Neural cell (in vitro differentiated cells): ENCODE results near the gene IP6K1. TPM values are rescaled to one million over a fixed set of nuclear protein-coding genes. Genes with fewer than 3 reads are reported as not detected.

Source experiments
- H2AFZ ChIP-seq: fragments of 200-600, 300-800 bp; sonication (generic), shearing (Covaris generic); 2 replicates; pipeline ENCODE4 v1.6.0; 2014; ENCODE audit warnings: low read depth, mild to moderate bottlenecking, antibody characterized with exemption, low read length, moderate library complexity
- H3F3A ChIP-seq: fragments of 200-600 bp; shearing (Covaris generic); 2 replicates; pipeline ENCODE4 v1.6.1; 2016; ENCODE audit warnings: mild to moderate bottlenecking, moderate library complexity, mixed read lengths, antibody characterized with exemption, low read length; ENCODE audit not compliant: insufficient read depth, poor library complexity, severe bottlenecking
- H3K27ac ChIP-seq: fragments of 200-600, 300-800 bp; sonication (generic), shearing (Covaris generic); 2 replicates; pipeline ENCODE4 v1.5.1; 2014; ENCODE audit warnings: mild to moderate bottlenecking, low read length, moderate library complexity
- H3K27me3 ChIP-seq: fragments of 300-800, 200-600 bp; sonication (generic), shearing (Covaris generic); 2 replicates; pipeline ENCODE4 v1.6.0; 2014; ENCODE audit warnings: mild to moderate bottlenecking, low read depth, low read length, moderate library complexity; ENCODE audit not compliant: insufficient read depth
- H3K36me3 ChIP-seq: fragments of 300-800, 200-600 bp; sonication (generic), shearing (Covaris generic); 2 replicates; pipeline ENCODE4 v1.5.1; 2014; ENCODE audit warnings: mild to moderate bottlenecking, antibody characterized with exemption, low read length, moderate library complexity; ENCODE audit not compliant: insufficient read depth
- H3K4me2 ChIP-seq: fragments of 300-800, 200-600 bp; sonication (generic), shearing (Covaris generic); 2 replicates; pipeline ENCODE4 v1.6.0; 2014; ENCODE audit warnings: mild to moderate bottlenecking, low read length
- H3K4me3 ChIP-seq: fragments of 300-800, 200-600 bp; sonication (generic), shearing (Covaris generic); 2 replicates; pipeline ENCODE4 v1.5.1; 2014; ENCODE audit warnings: mild to moderate bottlenecking, low read length, moderate library complexity
- H3K79me2 ChIP-seq: fragments of 200-600 bp; shearing (Covaris generic); replicated peaks from 2 replicates; pipeline ENCODE4 v1.6.0; 2014; ENCODE audit warnings: mild to moderate bottlenecking, low read length, moderate library complexity; ENCODE audit not compliant: insufficient read depth
- H3K9ac ChIP-seq: fragments of 300-800, 200-600 bp; sonication (generic), shearing (Covaris generic); 2 replicates; pipeline ENCODE4 v1.6.1; 2016; ENCODE audit warnings: mild to moderate bottlenecking, low read length, mixed read lengths
- H3K9me2 ChIP-seq: fragments of 200-600 bp; shearing (Covaris generic); 2 replicates; pipeline ENCODE4 v1.6.1; 2016; ENCODE audit warnings: mild to moderate bottlenecking, low read length, mixed read lengths; ENCODE audit not compliant: insufficient read depth
- H3K9me3 ChIP-seq: fragments of 200-600, 300-800 bp; sonication (generic), shearing (Covaris generic); 2 replicates; pipeline ENCODE4 v1.6.1; 2016; ENCODE audit warnings: mild to moderate bottlenecking, mixed run types, low read length, moderate library complexity, mixed read lengths
- H4K20me1 ChIP-seq: fragments of 200-600 bp; shearing (Covaris generic); 2 replicates; pipeline ENCODE4 v1.6.1; 2016; ENCODE audit warnings: mild to moderate bottlenecking, mixed run types; ENCODE audit not compliant: insufficient read depth
- EP300 ChIP-seq: fragments of 450-650 bp; conservative IDR thresholded peaks from 2 replicates; pipeline ENCODE4 v1.6.1; 2014; ENCODE audit warnings: antibody characterized with exemption, mild to moderate bottlenecking, moderate library complexity; ENCODE audit not compliant: poor library complexity, severe bottlenecking
- EZH2 ChIP-seq: fragments of 200-600, 300-800 bp; shearing (Covaris generic), sonication (generic); IDR thresholded peaks from 2 replicates; pipeline ENCODE4 v1.6.1; 2014; ENCODE audit warnings: antibody characterized with exemption, low read length, borderline replicate concordance, mild to moderate bottlenecking; ENCODE audit not compliant: insufficient read depth, poor library complexity, severe bottlenecking
- MXI1 ChIP-seq: fragments of 450-650 bp; conservative IDR thresholded peaks from 2 replicates; pipeline ENCODE4 v1.6.1; 2014; ENCODE audit warnings: antibody characterized with exemption, mild to moderate bottlenecking; ENCODE audit not compliant: poor library complexity, severe bottlenecking
- POLR2AphosphoS5 ChIP-seq: IDR thresholded peaks from 2 replicates; pipeline ENCODE4 v1.6.1; 2012
- RAD21 ChIP-seq: fragments of 450-650 bp; conservative IDR thresholded peaks from 2 replicates; pipeline ENCODE4 v1.6.1; 2014; ENCODE audit warnings: antibody characterized with exemption, mild to moderate bottlenecking, moderate library complexity
- SMC3 ChIP-seq: fragments of 450-650 bp; conservative IDR thresholded peaks from 2 replicates; pipeline ENCODE4 v1.6.1; 2014; ENCODE audit warnings: antibody characterized with exemption, mild to moderate bottlenecking, moderate library complexity; ENCODE audit not compliant: poor library complexity
- TAF1 ChIP-seq: IDR thresholded peaks from 2 replicates; pipeline ENCODE4 v1.6.1; 2012; ENCODE audit warnings: low read depth
- polyA plus RNA-seq: library from polyadenylated mRNA; depleted of rRNA; stranded (reverse); fragments of >200 nt; gene quantifications from 2 replicates; pipeline ENCODE4 v1.2.3, GENCODE V29; 2014
- TF ChIP-seq, protein P1 (sequence below): fragments of 450-650 bp; IDR thresholded peaks from 2 replicates; pipeline ENCODE4 v1.5.1; 2014; ENCODE audit warnings: antibody characterized with exemption, mild to moderate bottlenecking, moderate library complexity; ENCODE audit not compliant: poor library complexity, severe bottlenecking
- TF ChIP-seq, protein P2 (sequence below): IDR thresholded peaks from 2 replicates; pipeline ENCODE4 v1.6.1; 2012; ENCODE audit warnings: borderline replicate concordance

Gene IP6K1
- polyA plus RNA-seq, 1 donor from 2014 or later: 52.7 TPM

DNA sequence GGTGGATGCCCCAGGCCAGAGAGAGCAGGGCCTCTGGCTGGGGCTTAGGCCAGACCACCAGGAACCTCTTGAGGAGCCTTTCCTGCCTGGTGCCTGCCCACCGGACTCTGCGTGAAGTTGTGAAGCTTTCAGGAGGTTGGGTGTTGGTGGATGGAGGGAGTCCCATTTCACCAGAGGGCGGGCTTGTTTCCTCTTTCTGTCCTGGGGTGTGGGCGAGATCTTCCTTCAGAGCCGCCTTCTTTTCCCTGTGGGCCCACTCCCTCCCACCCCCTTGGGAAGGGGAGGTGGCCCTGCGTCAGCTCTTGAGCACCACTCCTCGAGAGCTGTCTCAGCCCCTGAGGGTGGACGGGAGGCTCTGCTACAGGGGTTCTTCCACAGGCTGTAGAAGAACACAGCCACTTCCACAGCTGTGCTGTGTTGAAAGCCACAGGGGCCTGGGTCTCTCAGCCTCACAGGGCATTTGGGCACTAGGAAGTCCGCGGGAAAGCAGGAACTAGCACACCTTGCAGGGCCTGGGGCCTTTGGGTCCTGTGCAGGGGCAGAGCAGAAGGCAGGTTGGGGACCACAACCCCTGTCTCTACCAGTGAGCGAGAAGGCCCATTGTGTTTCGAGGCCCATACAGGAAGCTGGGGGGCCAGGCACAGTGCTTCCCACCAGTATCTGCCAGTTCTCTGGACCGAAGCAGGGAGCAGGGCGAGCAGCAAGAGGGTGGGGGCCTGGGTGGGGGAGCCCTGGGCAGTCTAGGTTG lies 69.0 kb downstream of the IP6K1 start:
- Histone ChIP-seq H2AFZ (no peak overlapping the region), H3K27ac (no peak overlapping the region), H4K20me1 (no peaks in the 10 kb centered on the region), H3K4me2 (no peak overlapping the region), H3K9me2 (no peaks in the 10 kb centered on the region), H3K4me3 (no peak overlapping the region), H3K27me3 (no peaks in the 10 kb centered on the region), H3K79me2 (no peaks in the 10 kb centered on the region), H3F3A (no peaks in the 10 kb centered on the region), H3K36me3 (peaks cover 3% of the 10 kb centered on the region), H3K9ac (no peak overlapping the region), H3K9me3 (no peaks in the 10 kb centered on the region)
- no peak for TF ChIP-seq EZH2
- TF ChIP-seq TAF1: no peak
- no peak for TF ChIP-seq POLR2AphosphoS5
- no peak for TF ChIP-seq EP300
- no peak for TF ChIP-seq SMC3
- TF ChIP-seq, protein P1, sequence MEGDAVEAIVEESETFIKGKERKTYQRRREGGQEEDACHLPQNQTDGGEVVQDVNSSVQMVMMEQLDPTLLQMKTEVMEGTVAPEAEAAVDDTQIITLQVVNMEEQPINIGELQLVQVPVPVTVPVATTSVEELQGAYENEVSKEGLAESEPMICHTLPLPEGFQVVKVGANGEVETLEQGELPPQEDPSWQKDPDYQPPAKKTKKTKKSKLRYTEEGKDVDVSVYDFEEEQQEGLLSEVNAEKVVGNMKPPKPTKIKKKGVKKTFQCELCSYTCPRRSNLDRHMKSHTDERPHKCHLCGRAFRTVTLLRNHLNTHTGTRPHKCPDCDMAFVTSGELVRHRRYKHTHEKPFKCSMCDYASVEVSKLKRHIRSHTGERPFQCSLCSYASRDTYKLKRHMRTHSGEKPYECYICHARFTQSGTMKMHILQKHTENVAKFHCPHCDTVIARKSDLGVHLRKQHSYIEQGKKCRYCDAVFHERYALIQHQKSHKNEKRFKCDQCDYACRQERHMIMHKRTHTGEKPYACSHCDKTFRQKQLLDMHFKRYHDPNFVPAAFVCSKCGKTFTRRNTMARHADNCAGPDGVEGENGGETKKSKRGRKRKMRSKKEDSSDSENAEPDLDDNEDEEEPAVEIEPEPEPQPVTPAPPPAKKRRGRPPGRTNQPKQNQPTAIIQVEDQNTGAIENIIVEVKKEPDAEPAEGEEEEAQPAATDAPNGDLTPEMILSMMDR: no peak
- TF ChIP-seq RAD21: no peak
- TF ChIP-seq MXI1: no peak
- TF ChIP-seq, protein P2, sequence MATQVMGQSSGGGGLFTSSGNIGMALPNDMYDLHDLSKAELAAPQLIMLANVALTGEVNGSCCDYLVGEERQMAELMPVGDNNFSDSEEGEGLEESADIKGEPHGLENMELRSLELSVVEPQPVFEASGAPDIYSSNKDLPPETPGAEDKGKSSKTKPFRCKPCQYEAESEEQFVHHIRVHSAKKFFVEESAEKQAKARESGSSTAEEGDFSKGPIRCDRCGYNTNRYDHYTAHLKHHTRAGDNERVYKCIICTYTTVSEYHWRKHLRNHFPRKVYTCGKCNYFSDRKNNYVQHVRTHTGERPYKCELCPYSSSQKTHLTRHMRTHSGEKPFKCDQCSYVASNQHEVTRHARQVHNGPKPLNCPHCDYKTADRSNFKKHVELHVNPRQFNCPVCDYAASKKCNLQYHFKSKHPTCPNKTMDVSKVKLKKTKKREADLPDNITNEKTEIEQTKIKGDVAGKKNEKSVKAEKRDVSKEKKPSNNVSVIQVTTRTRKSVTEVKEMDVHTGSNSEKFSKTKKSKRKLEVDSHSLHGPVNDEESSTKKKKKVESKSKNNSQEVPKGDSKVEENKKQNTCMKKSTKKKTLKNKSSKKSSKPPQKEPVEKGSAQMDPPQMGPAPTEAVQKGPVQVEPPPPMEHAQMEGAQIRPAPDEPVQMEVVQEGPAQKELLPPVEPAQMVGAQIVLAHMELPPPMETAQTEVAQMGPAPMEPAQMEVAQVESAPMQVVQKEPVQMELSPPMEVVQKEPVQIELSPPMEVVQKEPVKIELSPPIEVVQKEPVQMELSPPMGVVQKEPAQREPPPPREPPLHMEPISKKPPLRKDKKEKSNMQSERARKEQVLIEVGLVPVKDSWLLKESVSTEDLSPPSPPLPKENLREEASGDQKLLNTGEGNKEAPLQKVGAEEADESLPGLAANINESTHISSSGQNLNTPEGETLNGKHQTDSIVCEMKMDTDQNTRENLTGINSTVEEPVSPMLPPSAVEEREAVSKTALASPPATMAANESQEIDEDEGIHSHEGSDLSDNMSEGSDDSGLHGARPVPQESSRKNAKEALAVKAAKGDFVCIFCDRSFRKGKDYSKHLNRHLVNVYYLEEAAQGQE: no peak

DNA sequence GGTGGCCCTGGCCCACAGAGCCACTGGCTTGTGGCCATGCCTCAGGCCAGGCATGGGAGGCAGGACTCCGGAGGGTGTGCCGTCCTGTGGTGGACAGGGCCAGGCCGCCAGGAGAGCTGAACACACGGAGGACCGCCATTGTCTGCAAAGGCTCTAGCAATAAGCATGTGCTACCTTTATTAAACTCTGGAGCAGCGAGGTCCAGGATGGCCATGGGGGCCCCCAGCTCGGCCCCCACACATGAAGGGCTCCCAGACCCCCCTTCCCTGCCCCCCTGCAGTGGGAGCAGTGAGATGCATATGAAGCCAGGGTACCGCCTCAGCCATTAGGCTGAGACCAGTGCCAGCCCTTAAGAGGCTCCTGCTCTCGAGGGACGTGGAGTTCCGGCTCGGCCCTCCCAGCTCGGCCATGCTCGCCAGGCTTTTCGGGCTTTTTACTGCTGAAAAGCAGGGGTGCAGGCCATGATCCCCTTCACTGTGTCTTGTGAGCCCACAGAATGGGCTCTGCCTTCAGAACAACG lies 69.6 kb downstream of the IP6K1 start:
- TF ChIP-seq POLR2AphosphoS5: no peak
- TF ChIP-seq EZH2: no peak
- TF ChIP-seq EP300: no peak
- no peak for TF ChIP-seq SMC3
- no peak for TF ChIP-seq TAF1
- TF ChIP-seq, protein P2: no peak
- TF ChIP-seq, protein P1: no peak
- H3K9me2 ChIP-seq: no peaks in the 10 kb centered on the region
- no peaks in the 10 kb centered on the region for H4K20me1 ChIP-seq
- no peaks in the 10 kb centered on the region for H3F3A ChIP-seq
- no peak overlapping the region for H3K4me3 ChIP-seq
- no peaks in the 10 kb centered on the region for H3K79me2 ChIP-seq
- no peaks in the 10 kb centered on the region for H3K9me3 ChIP-seq
- peaks cover 3% of the 10 kb centered on the region for H3K36me3 ChIP-seq
- H3K27ac ChIP-seq: no peak overlapping the region
- no peak overlapping the region for H3K9ac ChIP-seq
- H3K27me3 ChIP-seq: no peaks in the 10 kb centered on the region
- H2AFZ ChIP-seq: no peak overlapping the region
- no peak overlapping the region for H3K4me2 ChIP-seq
